SK-N-SH (cell line): Measurements from ENCODE around the gene PF4V1. TPM values are rescaled to one million over a fixed set of nuclear protein-coding genes. Genes with fewer than 3 reads are reported as not detected.

Experiments
- CTCF ChIA-PET: fragments of 300-600, 350-600 bp; formaldehyde crosslinking; extraction: SDS; loops from one replicate; lab custom pipeline; 2021; lab: Yijun Ruan, JAX
- POLR2A ChIA-PET: fragments of 350-600 bp; sonication (Branson Sonifier 250); formaldehyde crosslinking; extraction: SDS; loops from one replicate; lab custom pipeline; 2020; ENCODE audit warnings: antibody characterized with exemption, inconsistent platforms; lab: Yijun Ruan, JAX
- DNase-seq: peaks from one replicate; pipeline ENCODE4 v3.0.0; 2012
- H2AFZ ChIP-seq: fragments of 200-600 bp; sonication (generic); 2 replicates; pipeline ENCODE4 v1.8.1; 2016; ENCODE audit warnings: antibody characterized with exemption, mild to moderate bottlenecking, low read depth
- H3F3A ChIP-seq: fragments of 200-600 bp; sonication (generic); replicated peaks from 2 replicates; pipeline ENCODE3; 2016; ENCODE audit warnings: antibody characterized with exemption, mild to moderate bottlenecking; ENCODE audit not compliant: insufficient read depth
- H3K27ac ChIP-seq, 2 experiments: fragments of 200-500 bp in 1 of 2; fragments of 200-600 bp in 1 of 2; sonication (Bioruptor generic) in 1 of 2; sonication (generic), shearing (Covaris generic) in 1 of 2; 2 replicates each; pipeline versions ENCODE4 v1.5.1 to v1.6.1; 2014 to 2016; ENCODE audit warnings: low read depth in 2 of 2, inconsistent platforms in 1 of 2, low read length in 1 of 2, mild to moderate bottlenecking in 1 of 2, mixed read lengths in 1 of 2
- H3K27me3 ChIP-seq: fragments of 200-600 bp; sonication (generic), shearing (Covaris generic); 2 replicates; pipeline ENCODE4 v1.6.1; 2016; ENCODE audit warnings: mixed run types; ENCODE audit not compliant: insufficient read depth
- H3K36me3 ChIP-seq, 2 experiments: fragments of 200-500 bp in 1 of 2; fragments of 200-600 bp in 1 of 2; sonication (Bioruptor generic) in 1 of 2; sonication (generic) in 1 of 2; replicated peaks in 1 of 2; 2 replicates each; pipeline versions ENCODE3 to v1.5.1; 2014 to 2016; ENCODE audit warnings: low read length in 1 of 2, mild to moderate bottlenecking in 1 of 2; ENCODE audit not compliant: insufficient read depth in 2 of 2, control insufficient read depth in 1 of 2
- H3K4me1 ChIP-seq, 2 experiments: fragments of 200-500 bp in 1 of 2; fragments of 200-600 bp in 1 of 2; sonication (Bioruptor generic) in 1 of 2; sonication (generic), shearing (Covaris generic) in 1 of 2; 2 replicates each; pipeline versions ENCODE4 v1.5.1 to v1.6.1; 2014 to 2016; ENCODE audit warnings: low read depth in 1 of 2, low read length in 1 of 2, mixed run types in 1 of 2; ENCODE audit not compliant: insufficient read depth in 2 of 2, control insufficient read depth in 1 of 2
- H3K4me2 ChIP-seq: fragments of 200-600 bp; sonication (generic), shearing (Covaris generic); 2 replicates; pipeline ENCODE4 v1.6.1; 2017; ENCODE audit warnings: mixed run types
- H3K4me3 ChIP-seq, 2 experiments: fragments of 200-500 bp in 1 of 2; fragments of 200-600 bp in 1 of 2; sonication (Bioruptor generic) in 1 of 2; sonication (generic), shearing (Covaris generic) in 1 of 2; 2 replicates each; pipeline versions ENCODE4 v1.5.1 to v1.8.1; 2014 to 2016; ENCODE audit warnings: low read depth in 2 of 2, inconsistent platforms in 1 of 2, low read length in 1 of 2, mild to moderate bottlenecking in 1 of 2, mixed read lengths in 1 of 2, moderate library complexity in 1 of 2
- H3K79me2 ChIP-seq: fragments of 200-600 bp; sonication (generic); 2 replicates; pipeline ENCODE4 v1.8.1; 2017; ENCODE audit warnings: mild to moderate bottlenecking; ENCODE audit not compliant: insufficient read depth
- H3K9ac ChIP-seq: fragments of 200-600 bp; sonication (generic); 2 replicates; pipeline ENCODE4 v1.6.1; 2017; ENCODE audit warnings: mixed run types
- H3K9me2 ChIP-seq: fragments of 200-600 bp; sonication (generic); 2 replicates; pipeline ENCODE4 v1.6.1; 2017; ENCODE audit warnings: mixed run types
- H3K9me3 ChIP-seq: fragments of 200-600 bp; sonication (generic); 2 replicates; pipeline ENCODE4 v1.6.1; 2017; ENCODE audit warnings: mixed run types, mild to moderate bottlenecking, moderate library complexity
- H4K20me1 ChIP-seq: fragments of 200-600 bp; sonication (generic); 2 replicates; pipeline ENCODE4 v1.6.1; 2017; ENCODE audit warnings: mild to moderate bottlenecking, mixed run types; ENCODE audit not compliant: insufficient read depth
- ELF1 ChIP-seq: IDR thresholded peaks from 2 replicates; pipeline ENCODE4 v1.4.0; 2012
- FOSL2 ChIP-seq: IDR thresholded peaks from 2 replicates; pipeline ENCODE4 v1.4.0; 2012; ENCODE audit warnings: low read depth, mild to moderate bottlenecking, moderate library complexity, borderline replicate concordance
- FOXJ3 ChIP-seq: sonication (generic); formaldehyde crosslinking; IDR thresholded peaks from 2 replicates; pipeline ENCODE4 v1.5.1; 2020; ENCODE audit warnings: mild to moderate bottlenecking, missing genetic modification reagents
- FOXM1 ChIP-seq: IDR thresholded peaks from 2 replicates; pipeline ENCODE4 v1.4.0; 2012; ENCODE audit warnings: low read depth, mild to moderate bottlenecking
- GABPA ChIP-seq: IDR thresholded peaks from 2 replicates; pipeline ENCODE4 v1.4.0; 2012; ENCODE audit warnings: low read depth, mild to moderate bottlenecking
- MEF2A ChIP-seq: IDR thresholded peaks from 2 replicates; pipeline ENCODE4 v1.4.0; 2012; ENCODE audit warnings: low read depth, borderline replicate concordance
- REST ChIP-seq: IDR thresholded peaks from 2 replicates; pipeline ENCODE4 v1.6.1; 2012; ENCODE audit warnings: mild to moderate bottlenecking, low read depth, low read length, moderate library complexity
- RFX5 ChIP-seq: IDR thresholded peaks from 2 replicates; pipeline ENCODE4 v1.6.1; 2012; ENCODE audit warnings: mild to moderate bottlenecking, improper control_type of control experiment, low read length
- RXRA ChIP-seq: IDR thresholded peaks from 2 replicates; pipeline ENCODE4 v1.4.0; 2012; ENCODE audit warnings: low read depth, mild to moderate bottlenecking, borderline replicate concordance
- SMC3 ChIP-seq: IDR thresholded peaks from 2 replicates; pipeline ENCODE4 v1.6.1; 2012; ENCODE audit warnings: low read depth, low read length, improper control_type of control experiment
- TAF1 ChIP-seq: IDR thresholded peaks from 2 replicates; pipeline ENCODE4 v1.6.1; 2012; ENCODE audit warnings: low read depth, mild to moderate bottlenecking, low read length, moderate library complexity, borderline replicate concordance
- TCF12 ChIP-seq: IDR thresholded peaks from 2 replicates; pipeline ENCODE4 v1.4.0; 2012
- TEAD4 ChIP-seq: IDR thresholded peaks from 2 replicates; pipeline ENCODE4 v1.4.0; 2012; ENCODE audit warnings: mild to moderate bottlenecking, borderline replicate concordance; ENCODE audit not compliant: insufficient read depth
- ZBTB33 ChIP-seq: IDR thresholded peaks from 2 replicates; pipeline ENCODE4 v1.4.0; 2012; ENCODE audit warnings: low read depth, borderline replicate concordance
- WGBS: methylation state at CpG from one replicate; pipeline ENCODE4 v1.1.6; 2017; ENCODE audit warnings: low lambda C conversion rate; 5-methylcytosine and 5-hydroxymethylcytosine counted together
- polyA plus RNA-seq, 3 experiments: library from polyadenylated mRNA; depleted of rRNA; stranded (reverse); fragments of >200 nt; gene quantifications; 2 replicates each; pipeline ENCODE4 v1.2.3, GENCODE V29; 2012
- TF ChIP-seq, protein P1 (sequence below): fragments of 150-350 bp; IDR thresholded peaks from 2 replicates; pipeline ENCODE4 v1.6.1; 2017; ENCODE audit warnings: antibody characterized with exemption, low read length, low read depth, borderline replicate concordance
- TF ChIP-seq, protein P2 (sequence below): fragments of 150-350 bp; IDR thresholded peaks from 2 replicates; pipeline ENCODE4 v1.6.1; 2016; ENCODE audit warnings: mild to moderate bottlenecking, low read depth, low read length

PF4V1 gene
- polyA plus RNA-seq, 1 of the 3 experiments (the other 2 are of a cell fraction), result not detected

GRCh38 chr4:73815145-73815544 lies 38.0 kb upstream of the PF4V1 start:
- POLR2A ChIA-PET, result no interaction called here
- Histone ChIP-seq H3K36me3 (no peaks in the 10 kb centered on the region), H4K20me1 (no peaks in the 10 kb centered on the region), H3K79me2 (no peaks in the 10 kb centered on the region), H3K9me3 (no peaks in the 10 kb centered on the region)
- WGBS, result 0% methylated on average over 1 of the region's 1 CpG
- TF ChIP-seq ZBTB33, result no peak
- no peak for TF ChIP-seq TAF1
- no peak for TF ChIP-seq FOXM1
- no peak for TF ChIP-seq SMC3
- TF ChIP-seq, protein P1, sequence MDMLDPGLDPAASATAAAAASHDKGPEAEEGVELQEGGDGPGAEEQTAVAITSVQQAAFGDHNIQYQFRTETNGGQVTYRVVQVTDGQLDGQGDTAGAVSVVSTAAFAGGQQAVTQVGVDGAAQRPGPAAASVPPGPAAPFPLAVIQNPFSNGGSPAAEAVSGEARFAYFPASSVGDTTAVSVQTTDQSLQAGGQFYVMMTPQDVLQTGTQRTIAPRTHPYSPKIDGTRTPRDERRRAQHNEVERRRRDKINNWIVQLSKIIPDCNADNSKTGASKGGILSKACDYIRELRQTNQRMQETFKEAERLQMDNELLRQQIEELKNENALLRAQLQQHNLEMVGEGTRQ, result no peak
- TF ChIP-seq ELF1, result no peak
- TF ChIP-seq FOXJ3, result no peak
- no peak for TF ChIP-seq MEF2A
- TF ChIP-seq RXRA, result no peak
- no peak for TF ChIP-seq TCF12
- no peak for TF ChIP-seq FOSL2
- TF ChIP-seq RFX5, result no peak
- TF ChIP-seq REST, result no peak
- TF ChIP-seq, protein P2, sequence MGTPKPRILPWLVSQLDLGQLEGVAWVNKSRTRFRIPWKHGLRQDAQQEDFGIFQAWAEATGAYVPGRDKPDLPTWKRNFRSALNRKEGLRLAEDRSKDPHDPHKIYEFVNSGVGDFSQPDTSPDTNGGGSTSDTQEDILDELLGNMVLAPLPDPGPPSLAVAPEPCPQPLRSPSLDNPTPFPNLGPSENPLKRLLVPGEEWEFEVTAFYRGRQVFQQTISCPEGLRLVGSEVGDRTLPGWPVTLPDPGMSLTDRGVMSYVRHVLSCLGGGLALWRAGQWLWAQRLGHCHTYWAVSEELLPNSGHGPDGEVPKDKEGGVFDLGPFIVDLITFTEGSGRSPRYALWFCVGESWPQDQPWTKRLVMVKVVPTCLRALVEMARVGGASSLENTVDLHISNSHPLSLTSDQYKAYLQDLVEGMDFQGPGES, result no peak
- no peak for TF ChIP-seq TEAD4
- no peak for TF ChIP-seq GABPA
- TF ChIP-seq, all 33 proteins: peak for 0
- Histone ChIP-seq H3K9ac (no peak overlapping the region), H3K4me3 (no peak overlapping the region), H3K9me2 (no peaks in the 10 kb centered on the region), H3K4me2 (no peak overlapping the region), H3K27ac (no peak overlapping the region), H2AFZ (no peak overlapping the region), H3F3A (no peaks in the 10 kb centered on the region), H3K4me1 (no peaks in the 10 kb centered on the region), H3K27me3 (no peaks in the 10 kb centered on the region)
- CTCF ChIA-PET, result no interaction called here
- no peak for DNase-seq
